ENCODE results near the gene ELMOD3.

DNA sequence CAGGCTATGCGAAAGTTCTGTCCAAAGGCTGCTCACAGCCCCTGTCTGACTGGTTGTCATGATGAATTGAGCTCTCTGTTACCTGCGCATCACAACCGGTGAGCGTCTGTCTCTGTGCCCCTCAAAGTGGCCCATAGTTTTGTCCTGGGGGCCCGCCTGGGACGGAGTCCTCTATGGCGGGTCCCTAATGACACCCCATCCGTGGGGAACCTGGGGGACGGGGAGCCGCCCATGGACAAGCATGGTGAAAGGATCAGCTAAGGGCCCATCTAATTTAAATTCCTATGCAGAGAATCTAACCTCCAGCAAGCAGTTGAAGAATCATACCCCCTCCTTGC is 473 bp downstream of the ELMOD3 start:
- TF ChIP-seq, protein P1, sequence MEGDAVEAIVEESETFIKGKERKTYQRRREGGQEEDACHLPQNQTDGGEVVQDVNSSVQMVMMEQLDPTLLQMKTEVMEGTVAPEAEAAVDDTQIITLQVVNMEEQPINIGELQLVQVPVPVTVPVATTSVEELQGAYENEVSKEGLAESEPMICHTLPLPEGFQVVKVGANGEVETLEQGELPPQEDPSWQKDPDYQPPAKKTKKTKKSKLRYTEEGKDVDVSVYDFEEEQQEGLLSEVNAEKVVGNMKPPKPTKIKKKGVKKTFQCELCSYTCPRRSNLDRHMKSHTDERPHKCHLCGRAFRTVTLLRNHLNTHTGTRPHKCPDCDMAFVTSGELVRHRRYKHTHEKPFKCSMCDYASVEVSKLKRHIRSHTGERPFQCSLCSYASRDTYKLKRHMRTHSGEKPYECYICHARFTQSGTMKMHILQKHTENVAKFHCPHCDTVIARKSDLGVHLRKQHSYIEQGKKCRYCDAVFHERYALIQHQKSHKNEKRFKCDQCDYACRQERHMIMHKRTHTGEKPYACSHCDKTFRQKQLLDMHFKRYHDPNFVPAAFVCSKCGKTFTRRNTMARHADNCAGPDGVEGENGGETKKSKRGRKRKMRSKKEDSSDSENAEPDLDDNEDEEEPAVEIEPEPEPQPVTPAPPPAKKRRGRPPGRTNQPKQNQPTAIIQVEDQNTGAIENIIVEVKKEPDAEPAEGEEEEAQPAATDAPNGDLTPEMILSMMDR (IDR thresholded peaks at IDR 0.05 in 4 of 5, conservative IDR thresholded peaks at IDR 0.05 in 1 of 5) = no peak
- no peak for TF ChIP-seq POLR2A (IDR thresholded peaks at IDR 0.05)
